Measurements from ENCODE around the gene PACS1. TPM values are rescaled to one million over a fixed set of nuclear protein-coding genes. Genes with fewer than 3 reads are reported as not detected.

PACS1 gene
- total and polyA plus RNA-seq, 2 donors (not counting 1 experiment from before 2014, with no cell fraction given): 25.9 to 28.5 TPM

DNA sequence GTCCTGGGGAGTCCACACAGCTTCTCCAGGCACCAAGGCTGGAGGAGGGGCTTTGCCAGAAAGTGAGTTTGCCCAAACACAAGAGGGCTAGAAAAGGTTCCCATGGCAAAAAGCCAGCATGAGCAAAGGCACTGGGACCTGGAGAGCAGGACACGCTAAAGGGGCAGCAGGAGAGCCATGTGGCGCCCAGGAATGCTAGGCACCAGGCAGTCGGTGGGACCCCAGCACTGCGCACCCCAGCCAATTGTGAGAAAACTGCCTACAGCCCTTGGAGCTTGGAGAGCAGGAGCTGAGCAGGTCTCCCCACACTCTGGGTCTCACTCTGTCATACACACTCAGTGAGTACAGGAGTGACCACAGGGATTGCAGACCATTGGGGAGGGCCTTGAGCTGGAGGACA is 193.2 kb downstream of the PACS1 start:
- TF ChIP-seq EZH2 (IDR thresholded peaks at IDR 0.05; ENCODE audit: low read length, missing control alignments): no peak
- TF ChIP-seq, protein P1, sequence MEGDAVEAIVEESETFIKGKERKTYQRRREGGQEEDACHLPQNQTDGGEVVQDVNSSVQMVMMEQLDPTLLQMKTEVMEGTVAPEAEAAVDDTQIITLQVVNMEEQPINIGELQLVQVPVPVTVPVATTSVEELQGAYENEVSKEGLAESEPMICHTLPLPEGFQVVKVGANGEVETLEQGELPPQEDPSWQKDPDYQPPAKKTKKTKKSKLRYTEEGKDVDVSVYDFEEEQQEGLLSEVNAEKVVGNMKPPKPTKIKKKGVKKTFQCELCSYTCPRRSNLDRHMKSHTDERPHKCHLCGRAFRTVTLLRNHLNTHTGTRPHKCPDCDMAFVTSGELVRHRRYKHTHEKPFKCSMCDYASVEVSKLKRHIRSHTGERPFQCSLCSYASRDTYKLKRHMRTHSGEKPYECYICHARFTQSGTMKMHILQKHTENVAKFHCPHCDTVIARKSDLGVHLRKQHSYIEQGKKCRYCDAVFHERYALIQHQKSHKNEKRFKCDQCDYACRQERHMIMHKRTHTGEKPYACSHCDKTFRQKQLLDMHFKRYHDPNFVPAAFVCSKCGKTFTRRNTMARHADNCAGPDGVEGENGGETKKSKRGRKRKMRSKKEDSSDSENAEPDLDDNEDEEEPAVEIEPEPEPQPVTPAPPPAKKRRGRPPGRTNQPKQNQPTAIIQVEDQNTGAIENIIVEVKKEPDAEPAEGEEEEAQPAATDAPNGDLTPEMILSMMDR (conservative IDR thresholded peaks at IDR 0.05 in 1 of 2, IDR thresholded peaks at IDR 0.05 in 1 of 2; ENCODE audit: low read depth in 1 of 2, low read length in 2 of 2): no peak
- no peak overlapping the region for H3K27ac ChIP-seq (ENCODE audit: insufficient read depth, low read length)

GRCh38 chr11:66263785-66264184 is 193.7 kb downstream of the PACS1 start:
- Histone ChIP-seq H4K20me1 (ENCODE audit: control insufficient read depth, extremely low read depth, insufficient read depth, low read length) (no peaks in the 10 kb centered on the region), H2AFZ (ENCODE audit: low read length) (no peak overlapping the region), H3K27me3 (ENCODE audit: control insufficient read depth, insufficient read depth, low read length) (no peaks in the 10 kb centered on the region), H3K4me2 (ENCODE audit: extremely low read depth, insufficient read depth, low read length) (no peak overlapping the region), H3K79me2 (ENCODE audit: control insufficient read depth, insufficient read depth, low read length) (peaks cover 1% of the 10 kb centered on the region), H3K9me3 (ENCODE audit: control insufficient read depth, insufficient read depth, low read depth, low read length) (no peaks in the 10 kb centered on the region), H3K9ac (ENCODE audit: insufficient read depth, low read length) (no peak overlapping the region), H3K27ac (ENCODE audit: insufficient read depth, low read length) (no peak overlapping the region), H3K36me3 (ENCODE audit: control insufficient read depth, insufficient read depth, low read length) (peaks cover 25% of the 10 kb centered on the region), H3K4me3 (replicated peaks in 1 of 4; ENCODE audit: control extremely low read depth in 1 of 4, insufficient read depth in 1 of 4, low read depth in 3 of 4, low read length in 4 of 4) (no peak overlapping the region), H3K4me1 (ENCODE audit: control insufficient read depth, extremely low read depth, insufficient read depth, low read length) (peaks cover 2% of the 10 kb centered on the region)
- no peak for DNase-seq (ENCODE audit: low read depth in 2 of 2)
- no peak for TF ChIP-seq EZH2 (IDR thresholded peaks at IDR 0.05; ENCODE audit: low read length, missing control alignments)
- TF ChIP-seq, protein P1 (conservative IDR thresholded peaks at IDR 0.05 in 1 of 2, IDR thresholded peaks at IDR 0.05 in 1 of 2; ENCODE audit: low read depth in 1 of 2, low read length in 2 of 2): no peak

More for the DNA sequence above, 193.2 kb downstream of the PACS1 start:
- Histone ChIP-seq H3K4me3 (replicated peaks in 1 of 4; ENCODE audit: control extremely low read depth in 1 of 4, insufficient read depth in 1 of 4, low read depth in 3 of 4, low read length in 4 of 4) (no peak overlapping the region), H3K4me1 (ENCODE audit: control insufficient read depth, extremely low read depth, insufficient read depth, low read length) (peaks cover 5% of the 10 kb centered on the region), H4K20me1 (ENCODE audit: control insufficient read depth, extremely low read depth, insufficient read depth, low read length) (no peaks in the 10 kb centered on the region), H2AFZ (ENCODE audit: low read length) (no peak overlapping the region), H3K4me2 (ENCODE audit: extremely low read depth, insufficient read depth, low read length) (no peak overlapping the region), H3K36me3 (ENCODE audit: control insufficient read depth, insufficient read depth, low read length) (peaks cover 25% of the 10 kb centered on the region), H3K9ac (ENCODE audit: insufficient read depth, low read length) (no peak overlapping the region), H3K79me2 (ENCODE audit: control insufficient read depth, insufficient read depth, low read length) (peaks cover 4% of the 10 kb centered on the region), H3K27me3 (ENCODE audit: control insufficient read depth, insufficient read depth, low read length) (no peaks in the 10 kb centered on the region), H3K9me3 (ENCODE audit: control insufficient read depth, insufficient read depth, low read depth, low read length) (no peaks in the 10 kb centered on the region)
- DNase-seq (ENCODE audit: low read depth in 2 of 2): no peak

GRCh38 chr11:66264383-66264782 is 194.3 kb downstream of the PACS1 start:
- no peak overlapping the region for H3K4me2 ChIP-seq (ENCODE audit: extremely low read depth, insufficient read depth, low read length)
- no peak for TF ChIP-seq EZH2 (IDR thresholded peaks at IDR 0.05; ENCODE audit: low read length, missing control alignments)
- TF ChIP-seq, protein P1 (conservative IDR thresholded peaks at IDR 0.05 in 1 of 2, IDR thresholded peaks at IDR 0.05 in 1 of 2; ENCODE audit: low read depth in 1 of 2, low read length in 2 of 2): no peak
- peaks cover 2% of the 10 kb centered on the region for H3K4me1 ChIP-seq (ENCODE audit: control insufficient read depth, extremely low read depth, insufficient read depth, low read length)
- no peak overlapping the region for H3K9ac ChIP-seq (ENCODE audit: insufficient read depth, low read length)
- H2AFZ ChIP-seq (ENCODE audit: low read length): no peak overlapping the region
- no peaks in the 10 kb centered on the region for H3K9me3 ChIP-seq (ENCODE audit: control insufficient read depth, insufficient read depth, low read depth, low read length)
- H3K27ac ChIP-seq (ENCODE audit: insufficient read depth, low read length): no peak overlapping the region
- no peak for DNase-seq (ENCODE audit: low read depth in 2 of 2)
- H3K36me3 ChIP-seq (ENCODE audit: control insufficient read depth, insufficient read depth, low read length): peaks cover 25% of the 10 kb centered on the region
- H3K4me3 ChIP-seq (replicated peaks in 1 of 4; ENCODE audit: control extremely low read depth in 1 of 4, insufficient read depth in 1 of 4, low read depth in 3 of 4, low read length in 4 of 4): no peak overlapping the region
- peaks cover 7% of the 10 kb centered on the region for H3K79me2 ChIP-seq (ENCODE audit: control insufficient read depth, insufficient read depth, low read length)
- H3K27me3 ChIP-seq (ENCODE audit: control insufficient read depth, insufficient read depth, low read length): no peaks in the 10 kb centered on the region
- no peaks in the 10 kb centered on the region for H4K20me1 ChIP-seq (ENCODE audit: control insufficient read depth, extremely low read depth, insufficient read depth, low read length)

Data from fibroblast of lung (primary cell).